Thyroid gland (tissue), 4 donors: ENCODE data around the gene MICU1. TPM values are rescaled to one million over a fixed set of nuclear protein-coding genes. Genes with fewer than 3 reads are reported as not detected.

Experiments used
- DNase-seq, 2 donors: peaks; one replicate each; pipeline ENCODE4 v3.0.0-alpha.2; 2019
- H3K27ac ChIP-seq, 3 donors: fragments of 200-600 bp; sonication (generic); 1 replicate in 2 of 3; 2 replicates in 1 of 3; pipeline ENCODE4 v1.5.1; 2016 to 2019; ENCODE audit warnings: mild to moderate bottlenecking in 1 of 3, moderate library complexity in 1 of 3
- H3K27me3 ChIP-seq: fragments of 200-600 bp; sonication (generic); one replicate; pipeline ENCODE4 v1.5.1; 2019
- H3K36me3 ChIP-seq, 2 donors: fragments of 200-600 bp; sonication (generic); one replicate each; pipeline ENCODE4 v1.5.1; 2016 to 2019
- H3K4me1 ChIP-seq, 2 donors: fragments of 200-600 bp; sonication (generic); one replicate each; pipeline ENCODE4 v1.5.1; 2017 to 2019
- H3K4me3 ChIP-seq, 3 donors: fragments of 200-600 bp; sonication (generic); replicated peaks in 1 of 3; 1 replicate in 2 of 3; 2 replicates in 1 of 3; pipeline ENCODE4 v1.5.1; 2016; ENCODE audit warnings: mild to moderate bottlenecking in 1 of 3
- H3K9me3 ChIP-seq: fragments of 200-600 bp; sonication (generic); one replicate; pipeline ENCODE4 v1.5.1; 2017
- POLR2A ChIP-seq, 2 donors: fragments of 450-650 bp; IDR thresholded peaks; one replicate each; pipeline ENCODE4 v1.6.1; 2017; ENCODE audit warnings: antibody characterized with exemption in 2 of 2, mild to moderate bottlenecking in 2 of 2, moderate library complexity in 1 of 2
- WGBS, 2 donors: methylation state at CpG; one replicate each; pipeline ENCODE4 v1.1.5; 2017; 5-methylcytosine and 5-hydroxymethylcytosine counted together
- intact Hi-C: fragments of 100-400 bp; cut with DNase I; formaldehyde crosslinking; loops from one replicate; pipeline ENCODE4 v1.15.1; 2023
- total RNA-seq, 4 donors: library from RNA; depleted of rRNA; stranded (reverse); fragments of >200 nt; gene quantifications; one replicate each; pipeline ENCODE4 v1.2.3, GENCODE V29; 2016
- TF ChIP-seq, protein P1 (sequence below), 6 experiments: fragments of 200-600 bp in 3 of 6; fragments of 450-650 bp in 3 of 6; sonication (generic) in 3 of 6; IDR thresholded peaks; one replicate each; pipeline ENCODE4 v1.5.1; 2016 to 2019; ENCODE audit warnings: antibody characterized with exemption in 6 of 6, mild to moderate bottlenecking in 2 of 6, inconsistent platforms in 1 of 6, moderate library complexity in 1 of 6

MICU1 gene
- total RNA-seq, 4 donors from 2014 or later = 26.5 to 33.9 (median 31.5) TPM

- intact Hi-C loops = no loop called here
- H3K4me3 ChIP-seq = no peak overlapping the region
- DNase-seq = no peak
- no peaks in the 10 kb centered on the region for H3K36me3 ChIP-seq
- no peak overlapping the region for H3K27ac ChIP-seq
- TF ChIP-seq, protein P1, sequence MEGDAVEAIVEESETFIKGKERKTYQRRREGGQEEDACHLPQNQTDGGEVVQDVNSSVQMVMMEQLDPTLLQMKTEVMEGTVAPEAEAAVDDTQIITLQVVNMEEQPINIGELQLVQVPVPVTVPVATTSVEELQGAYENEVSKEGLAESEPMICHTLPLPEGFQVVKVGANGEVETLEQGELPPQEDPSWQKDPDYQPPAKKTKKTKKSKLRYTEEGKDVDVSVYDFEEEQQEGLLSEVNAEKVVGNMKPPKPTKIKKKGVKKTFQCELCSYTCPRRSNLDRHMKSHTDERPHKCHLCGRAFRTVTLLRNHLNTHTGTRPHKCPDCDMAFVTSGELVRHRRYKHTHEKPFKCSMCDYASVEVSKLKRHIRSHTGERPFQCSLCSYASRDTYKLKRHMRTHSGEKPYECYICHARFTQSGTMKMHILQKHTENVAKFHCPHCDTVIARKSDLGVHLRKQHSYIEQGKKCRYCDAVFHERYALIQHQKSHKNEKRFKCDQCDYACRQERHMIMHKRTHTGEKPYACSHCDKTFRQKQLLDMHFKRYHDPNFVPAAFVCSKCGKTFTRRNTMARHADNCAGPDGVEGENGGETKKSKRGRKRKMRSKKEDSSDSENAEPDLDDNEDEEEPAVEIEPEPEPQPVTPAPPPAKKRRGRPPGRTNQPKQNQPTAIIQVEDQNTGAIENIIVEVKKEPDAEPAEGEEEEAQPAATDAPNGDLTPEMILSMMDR (IDR thresholded peaks at IDR 0.05) = no peak
- TF ChIP-seq POLR2A (IDR thresholded peaks at IDR 0.05) = no peak
- H3K4me1 ChIP-seq = no peaks in the 10 kb centered on the region
- no peaks in the 10 kb centered on the region for H3K27me3 ChIP-seq
- no peaks in the 10 kb centered on the region for H3K9me3 ChIP-seq
Measured at GRCh38 chr10:72663971-72664370, 38.1 kb upstream of the MICU1 start.

GRCh38 chr10:72661431-72661830 is 35.6 kb upstream of the MICU1 start:
- 94 to 100% methylated on average over 1 of the region's 1 CpG for WGBS, 2 donors
- TF ChIP-seq, protein P1 (IDR thresholded peaks at IDR 0.05) = no peak
- Histone ChIP-seq H3K4me1 (no peaks in the 10 kb centered on the region), H3K4me3 (no peak overlapping the region), H3K27ac (no peak overlapping the region), H3K9me3 (no peaks in the 10 kb centered on the region), H3K27me3 (no peaks in the 10 kb centered on the region), H3K36me3 (no peaks in the 10 kb centered on the region)
- DNase-seq = no peak
- intact Hi-C loops = no loop called here

DNA sequence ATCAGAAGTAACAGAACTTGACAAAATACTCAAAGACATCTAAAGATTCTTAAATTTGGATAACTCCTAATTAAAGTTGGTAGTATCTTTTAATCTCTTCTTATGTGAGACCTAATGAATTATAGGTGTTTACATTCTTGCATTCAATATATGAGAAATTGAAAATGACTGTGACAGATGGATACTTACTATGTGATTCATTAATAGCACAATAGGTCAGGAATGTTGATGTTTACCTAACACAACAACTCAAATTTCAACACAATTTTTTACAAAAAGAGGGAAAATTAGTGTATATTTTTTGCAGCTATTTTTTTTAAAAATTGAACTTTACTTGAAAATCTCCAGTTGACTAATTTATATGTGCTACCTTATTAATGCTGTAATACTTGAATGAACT is 34.3 kb upstream of the MICU1 start:
- Histone ChIP-seq H3K27me3 (no peaks in the 10 kb centered on the region), H3K4me3 (no peak overlapping the region), H3K4me1 (no peaks in the 10 kb centered on the region), H3K9me3 (no peaks in the 10 kb centered on the region), H3K36me3 (no peaks in the 10 kb centered on the region), H3K27ac (no peak overlapping the region)
- no peak for TF ChIP-seq POLR2A (IDR thresholded peaks at IDR 0.05)
- TF ChIP-seq, protein P1 (IDR thresholded peaks at IDR 0.05) = no peak
- intact Hi-C loops = no loop called here
- DNase-seq = no peak

GRCh38 chr10:72659694-72660093 is 33.8 kb upstream of the MICU1 start:
- 93 to 96% methylated on average over 8 of the region's 8 CpGs for WGBS, 2 donors
- intact Hi-C loops = no loop called here
- no peaks in the 10 kb centered on the region for H3K36me3 ChIP-seq
- no peak for DNase-seq
- H3K4me1 ChIP-seq = no peaks in the 10 kb centered on the region
- no peak overlapping the region for H3K27ac ChIP-seq
- no peak overlapping the region for H3K4me3 ChIP-seq
- no peaks in the 10 kb centered on the region for H3K27me3 ChIP-seq
- TF ChIP-seq, protein P1 (IDR thresholded peaks at IDR 0.05) = no peak
- no peak for TF ChIP-seq POLR2A (IDR thresholded peaks at IDR 0.05)
- H3K9me3 ChIP-seq = no peaks in the 10 kb centered on the region

- 88 to 89% methylated on average over 5 of the region's 5 CpGs for WGBS, 2 donors
- Histone ChIP-seq H3K4me3 (no peak overlapping the region), H3K27me3 (no peaks in the 10 kb centered on the region), H3K36me3 (no peaks in the 10 kb centered on the region), H3K27ac (no peak overlapping the region), H3K4me1 (no peaks in the 10 kb centered on the region), H3K9me3 (no peaks in the 10 kb centered on the region)
- no peak for DNase-seq
- intact Hi-C loops = no loop called here
- TF ChIP-seq, protein P1 (IDR thresholded peaks at IDR 0.05) = no peak
- TF ChIP-seq POLR2A (IDR thresholded peaks at IDR 0.05) = no peak
Measured at GRCh38 chr10:72658696-72659400, 33.0 kb upstream of the MICU1 start.
